HG03103 (cell line): ENCODE data around the gene B4GALT4.
"Not testable (repeated sequence)": the region's sequence is repeated elsewhere in the genome, so short reads cannot be mapped to it uniquely, and the experiment has no call there.

ENCODE experiments used
- ATAC-seq: cut with Tn5 transposase; IDR thresholded peaks from one replicate; pipeline ENCODE4 v1.9.1; 2021; ENCODE audit warnings: low read depth; ENCODE audit not compliant: unreplicated experiment

B4GALT4 gene

GRCh38 chr3:119206611-119207511, 33.8 kb downstream of the B4GALT4 start:
- no peak for ATAC-seq

- ATAC-seq, result no peak
Measured at GRCh38 chr3:119205685-119206084, 35.0 kb downstream of the B4GALT4 start.

GRCh38 chr3:119205209-119205608, 35.5 kb downstream of the B4GALT4 start:
- no peak for ATAC-seq

GRCh38 chr3:119195911-119196310, 44.8 kb downstream of the B4GALT4 start:
- ATAC-seq, result no peak

GRCh38 chr3:119195151-119195476, 45.6 kb downstream of the B4GALT4 start:
- ATAC-seq, result no peak

- no peak for ATAC-seq
Measured at GRCh38 chr3:119194237-119195150, 46.2 kb downstream of the B4GALT4 start.

- ATAC-seq, result no peak
Measured at GRCh38 chr3:119191800-119192199, 48.9 kb downstream of the B4GALT4 start.

GRCh38 chr3:119187266-119187665, 53.4 kb downstream of the B4GALT4 start:
- ATAC-seq, result no peak

GRCh38 chr3:119184796-119185570, 55.7 kb downstream of the B4GALT4 start:
- ATAC-seq, result no peak

GRCh38 chr3:119184111-119184510, 56.6 kb downstream of the B4GALT4 start:
- ATAC-seq, result no peak

GRCh38 chr3:119181765-119182164, 58.9 kb downstream of the B4GALT4 start:
- ATAC-seq, result no peak

- no peak for ATAC-seq
Measured at GRCh38 chr3:119177321-119177720, 63.4 kb downstream of the B4GALT4 start.

- ATAC-seq, result no peak
Measured at GRCh38 chr3:119176778-119177177, 63.9 kb downstream of the B4GALT4 start.

GRCh38 chr3:119175872-119176756, 64.6 kb downstream of the B4GALT4 start:
- ATAC-seq, result no peak

GRCh38 chr3:119173325-119173724, 67.4 kb downstream of the B4GALT4 start, which contains the start of gene UPK1B:
Gene UPK1B (plus strand): TSS chr3:119173598. CDS start chr3:119186742, 13,144 bp downstream.
- no peak for ATAC-seq

- no peak for ATAC-seq
Measured at GRCh38 chr3:119170821-119171220, 69.9 kb downstream of the B4GALT4 start.

- not testable (repeated sequence) for ATAC-seq
Measured at GRCh38 chr3:119164745-119165144, 75.9 kb downstream of the B4GALT4 start.
